GM18907 (cell line): Measurements from ENCODE around the gene NSUN3.

Experiments
- ATAC-seq: cut with Tn5 transposase; IDR thresholded peaks from one replicate; pipeline ENCODE4 v1.9.1; 2021; ENCODE audit warnings: mild to moderate bottlenecking, moderate library complexity; ENCODE audit not compliant: unreplicated experiment

Gene NSUN3

GRCh38 chr3:94176988-94177745, 114.3 kb downstream of the NSUN3 start:
- no peak for ATAC-seq
